Rectal smooth muscle tissue (tissue), 1 donor: ENCODE measurements around the gene NSF.

Experiments
- H3K27ac ChIP-seq: one replicate; pipeline ENCODE4 v1.7.0; 2013; ENCODE audit warnings: low read depth, low read length, inconsistent platforms
- H3K27me3 ChIP-seq: one replicate; pipeline ENCODE4 v1.7.0; 2013; ENCODE audit warnings: low read length; ENCODE audit not compliant: control insufficient read depth, insufficient read depth
- H3K36me3 ChIP-seq: one replicate; pipeline ENCODE4 v1.7.0; 2013; ENCODE audit warnings: low read length; ENCODE audit not compliant: control insufficient read depth, insufficient read depth
- H3K4me1 ChIP-seq: one replicate; pipeline ENCODE4 v1.7.0; 2013; ENCODE audit warnings: low read length; ENCODE audit not compliant: control insufficient read depth, insufficient read depth
- H3K4me3 ChIP-seq: one replicate; pipeline ENCODE4 v1.7.0; 2013; ENCODE audit warnings: low read length
- H3K9ac ChIP-seq: one replicate; pipeline ENCODE4 v1.7.0; 2013; ENCODE audit warnings: low read length

NSF gene

DNA sequence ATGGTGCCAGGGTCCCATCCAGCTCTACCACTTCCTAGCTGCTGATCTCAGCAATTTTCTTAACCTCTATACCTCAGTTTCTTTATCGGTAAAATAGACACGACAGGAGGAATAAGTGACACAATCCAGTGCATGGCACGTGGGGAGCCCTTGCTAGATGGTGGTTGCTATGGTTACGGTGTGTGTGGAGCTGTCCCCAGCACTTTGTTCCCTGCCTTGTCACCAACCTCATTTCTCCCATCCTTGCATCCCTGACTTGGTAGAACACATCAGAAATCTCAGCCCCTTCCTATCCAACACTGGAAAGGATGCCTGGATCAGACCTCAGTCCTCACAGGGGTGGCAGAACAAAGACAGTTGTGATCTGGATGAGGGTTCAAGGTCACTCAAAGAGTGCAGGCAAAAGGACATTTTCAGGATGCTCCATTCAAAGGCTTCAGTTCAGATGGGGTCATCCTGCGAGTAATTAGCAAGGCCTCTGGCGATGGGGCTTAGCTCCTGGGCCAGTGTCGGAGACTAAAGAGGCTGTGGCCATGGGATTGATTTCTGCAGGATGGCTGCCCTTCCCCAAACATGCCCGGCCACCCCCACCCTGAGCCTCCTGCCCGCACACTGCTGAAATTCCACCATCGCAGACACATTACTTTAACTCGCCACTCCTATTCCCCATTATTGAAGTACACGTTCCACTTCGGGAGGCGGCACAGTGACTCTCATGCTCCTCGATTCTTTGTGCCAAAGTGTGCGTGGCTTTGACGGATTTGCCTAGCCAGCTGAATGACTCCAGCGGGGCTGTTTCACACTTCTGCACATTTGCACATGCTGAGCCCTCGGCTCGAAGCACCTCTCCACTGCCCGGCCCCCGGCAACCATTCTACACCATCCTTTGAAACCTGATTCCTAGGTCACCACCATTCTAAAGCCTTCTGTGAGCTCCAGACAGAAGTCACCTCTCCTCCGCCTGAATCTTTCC lies 187.8 kb downstream of the NSF start:
- no peak overlapping the region for H3K9ac ChIP-seq
- H3K36me3 ChIP-seq, result no peaks in the 10 kb centered on the region
- H3K27me3 ChIP-seq, result no peaks in the 10 kb centered on the region
- H3K4me3 ChIP-seq, result no peak overlapping the region
- H3K4me1 ChIP-seq, result no peaks in the 10 kb centered on the region
- no peak overlapping the region for H3K27ac ChIP-seq

DNA sequence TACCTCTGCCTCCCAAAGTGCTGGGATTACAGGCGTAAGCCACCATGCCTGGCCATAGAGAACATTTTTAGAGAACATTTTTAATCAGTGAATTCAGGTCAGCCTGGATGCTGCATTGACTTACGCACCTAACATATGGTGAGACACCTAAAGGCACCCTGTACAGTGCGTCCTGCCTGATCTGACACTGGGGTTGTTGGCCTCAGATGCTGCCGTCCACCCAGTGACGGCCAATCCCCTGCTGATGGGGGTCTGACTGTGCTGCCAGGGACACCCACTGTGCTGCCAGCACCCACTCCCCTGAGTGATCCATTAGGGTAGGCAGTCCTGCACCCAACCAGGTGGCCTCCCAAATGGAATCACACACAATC lies 189.5 kb downstream of the NSF start:
- no peaks in the 10 kb centered on the region for H3K36me3 ChIP-seq
- no peak overlapping the region for H3K4me3 ChIP-seq
- H3K9ac ChIP-seq, result no peak overlapping the region
- no peaks in the 10 kb centered on the region for H3K4me1 ChIP-seq
- H3K27me3 ChIP-seq, result no peaks in the 10 kb centered on the region
- no peak overlapping the region for H3K27ac ChIP-seq

DNA sequence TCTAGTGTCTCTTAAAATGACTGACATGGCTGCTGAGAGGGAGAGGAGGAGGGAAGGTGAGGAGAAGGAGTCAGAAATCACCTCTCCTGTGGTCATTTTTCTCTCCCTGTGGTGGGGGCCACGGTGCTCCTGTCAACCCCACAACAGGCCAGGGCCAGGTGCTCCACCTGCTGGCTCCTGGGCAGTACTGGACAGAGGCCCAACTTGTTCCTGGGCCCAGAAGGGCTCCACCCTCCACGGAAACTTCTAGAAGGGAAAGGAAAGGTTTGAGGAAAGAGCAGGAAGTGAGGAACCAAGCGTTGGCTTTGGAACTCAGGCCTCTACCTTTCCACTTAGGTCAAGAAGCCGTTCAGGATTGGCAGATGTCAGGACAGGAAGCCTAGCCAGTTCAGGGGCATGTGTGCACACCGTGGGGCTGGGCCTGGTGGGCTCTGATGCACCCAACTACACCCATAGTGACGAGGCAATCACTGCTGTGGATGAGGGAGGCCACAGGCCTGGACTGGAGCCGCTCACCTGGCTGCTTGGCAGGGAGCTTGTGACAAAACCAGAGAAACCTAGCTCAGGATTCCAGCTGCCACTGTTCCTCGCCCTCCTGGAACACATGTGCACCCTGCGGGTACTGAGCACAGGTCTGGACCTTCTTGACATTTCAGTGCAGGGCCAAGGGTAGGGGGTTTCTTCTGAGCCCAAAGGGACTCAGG lies 191.9 kb downstream of the NSF start:
- no peak overlapping the region for H3K9ac ChIP-seq
- H3K27me3 ChIP-seq, result no peaks in the 10 kb centered on the region
- H3K4me1 ChIP-seq, result no peaks in the 10 kb centered on the region
- no peaks in the 10 kb centered on the region for H3K36me3 ChIP-seq
- no peak overlapping the region for H3K4me3 ChIP-seq
- H3K27ac ChIP-seq, result no peak overlapping the region

DNA sequence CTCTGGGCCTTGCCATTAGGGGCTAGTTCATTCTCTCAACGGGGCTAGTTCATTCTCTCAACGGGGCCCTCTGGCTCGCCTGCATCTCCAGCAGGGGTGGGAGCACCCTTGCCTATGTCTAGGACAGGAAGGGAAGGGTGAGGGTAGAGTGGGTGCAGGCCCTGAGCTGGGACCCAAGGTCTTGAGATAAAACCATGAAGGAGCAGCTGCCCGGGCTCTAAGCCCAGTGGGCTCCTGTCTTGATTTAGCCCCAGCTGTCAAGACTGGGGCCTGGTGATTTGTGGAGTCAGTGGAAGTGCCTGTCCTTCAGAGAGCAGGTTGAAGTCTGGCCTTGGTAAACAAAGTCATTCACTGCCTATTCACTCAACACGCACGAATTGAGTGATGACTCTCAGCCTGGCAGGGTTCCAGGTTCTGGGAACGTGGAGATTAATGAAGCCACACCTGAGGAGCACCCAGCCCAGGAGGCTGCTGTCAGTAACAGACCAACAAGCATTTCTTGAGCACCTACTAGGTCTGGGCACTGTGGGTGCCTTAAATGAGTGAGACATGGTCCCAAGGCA lies 192.6 kb downstream of the NSF start:
- no peaks in the 10 kb centered on the region for H3K36me3 ChIP-seq
- no peaks in the 10 kb centered on the region for H3K4me1 ChIP-seq
- H3K9ac ChIP-seq, result no peak overlapping the region
- no peaks in the 10 kb centered on the region for H3K27me3 ChIP-seq
- no peak overlapping the region for H3K4me3 ChIP-seq
- no peak overlapping the region for H3K27ac ChIP-seq

DNA sequence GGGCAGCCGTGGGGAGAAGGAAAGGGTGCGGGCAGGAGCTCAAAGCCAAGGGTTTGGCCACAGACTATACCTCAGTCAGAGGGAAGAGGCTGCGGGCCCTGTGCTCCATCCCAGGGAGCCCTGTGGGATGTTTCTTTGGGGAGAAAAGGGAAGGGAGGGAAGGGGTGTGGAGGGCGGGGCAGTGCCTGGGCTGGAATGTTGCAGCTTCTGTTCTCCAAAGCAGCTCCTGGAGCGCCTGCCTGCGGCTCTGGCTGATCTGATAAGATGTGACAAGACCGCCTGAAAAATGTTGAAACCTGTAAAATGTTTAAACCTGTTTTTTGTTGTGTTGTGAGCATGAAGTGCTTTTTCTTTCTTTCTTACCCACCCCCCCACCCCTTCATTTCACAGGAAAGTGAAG lies 195.2 kb downstream of the NSF start:
- Histone ChIP-seq H3K36me3 (no peaks in the 10 kb centered on the region), H3K4me1 (no peaks in the 10 kb centered on the region), H3K4me3 (no peak overlapping the region), H3K27ac (no peak overlapping the region), H3K27me3 (no peaks in the 10 kb centered on the region), H3K9ac (no peak overlapping the region)

DNA sequence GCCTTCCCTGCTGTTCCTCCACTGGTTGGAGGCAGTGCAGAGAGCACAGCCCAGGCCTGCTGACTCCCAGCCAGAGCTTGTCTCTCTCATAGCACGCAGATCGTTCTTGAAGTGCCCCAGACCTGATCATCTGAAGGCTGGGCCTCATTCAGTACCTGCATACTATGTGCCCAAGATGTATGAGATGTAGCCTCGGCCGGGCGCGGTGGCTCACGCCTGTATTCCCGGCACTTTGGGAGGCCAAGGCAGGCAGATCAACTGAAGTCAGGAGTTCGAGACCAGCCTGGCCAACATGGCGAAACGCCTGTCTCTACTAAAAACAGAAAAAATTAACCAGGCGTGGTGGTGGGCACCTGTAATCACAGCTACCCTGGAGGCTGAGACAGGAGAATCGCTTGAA lies 197.0 kb downstream of the NSF start:
- Histone ChIP-seq H3K4me1 (no peaks in the 10 kb centered on the region), H3K4me3 (no peak overlapping the region), H3K27me3 (peaks cover 2% of the 10 kb centered on the region), H3K36me3 (no peaks in the 10 kb centered on the region), H3K27ac (no peak overlapping the region), H3K9ac (no peak overlapping the region)

DNA sequence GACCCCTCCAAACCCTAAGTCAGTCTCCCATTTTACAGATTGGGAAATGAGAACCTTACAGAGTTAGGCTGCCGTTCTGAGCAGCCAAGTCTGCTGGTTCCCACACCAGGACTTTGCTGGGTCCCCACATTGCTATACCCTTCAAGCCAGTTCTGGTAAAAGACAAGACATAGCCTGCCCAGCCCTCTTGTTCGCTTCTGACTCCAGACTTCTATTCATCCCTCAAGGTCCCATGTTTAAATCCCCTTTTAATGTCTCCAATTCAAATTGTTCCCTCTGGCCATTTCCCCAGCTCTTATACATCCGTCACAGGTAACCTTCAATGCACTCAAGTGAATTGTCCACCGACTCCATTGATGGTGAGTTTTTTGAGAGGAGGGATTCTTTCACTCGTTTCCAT lies 197.8 kb downstream of the NSF start:
- no peaks in the 10 kb centered on the region for H3K36me3 ChIP-seq
- H3K9ac ChIP-seq, result no peak overlapping the region
- no peak overlapping the region for H3K27ac ChIP-seq
- H3K27me3 ChIP-seq, result peaks cover 2% of the 10 kb centered on the region
- no peaks in the 10 kb centered on the region for H3K4me1 ChIP-seq
- H3K4me3 ChIP-seq, result no peak overlapping the region

DNA sequence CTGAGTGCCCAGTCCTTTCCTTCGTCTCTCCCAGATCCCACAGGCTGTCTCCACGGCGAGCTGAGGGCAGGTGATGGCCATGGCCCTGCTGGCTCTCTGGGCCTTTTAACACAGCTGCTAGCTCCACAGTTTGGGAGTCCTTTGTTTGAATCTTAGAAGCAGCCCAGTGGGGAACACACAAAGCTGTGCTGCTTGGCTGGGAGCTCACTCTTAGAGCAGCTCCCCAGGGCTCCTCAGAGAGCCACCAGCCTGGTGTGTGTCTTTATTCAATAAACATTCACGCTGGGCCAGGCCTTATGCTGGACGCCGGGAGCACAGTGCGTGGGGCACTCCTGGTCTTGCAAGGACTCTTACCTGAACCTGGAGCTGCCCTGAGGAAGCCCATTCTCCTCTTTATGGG lies 198.3 kb downstream of the NSF start:
- peaks cover 2% of the 10 kb centered on the region for H3K27me3 ChIP-seq
- no peak overlapping the region for H3K4me3 ChIP-seq
- H3K36me3 ChIP-seq, result no peaks in the 10 kb centered on the region
- no peak overlapping the region for H3K9ac ChIP-seq
- H3K4me1 ChIP-seq, result no peaks in the 10 kb centered on the region
- H3K27ac ChIP-seq, result no peak overlapping the region

DNA sequence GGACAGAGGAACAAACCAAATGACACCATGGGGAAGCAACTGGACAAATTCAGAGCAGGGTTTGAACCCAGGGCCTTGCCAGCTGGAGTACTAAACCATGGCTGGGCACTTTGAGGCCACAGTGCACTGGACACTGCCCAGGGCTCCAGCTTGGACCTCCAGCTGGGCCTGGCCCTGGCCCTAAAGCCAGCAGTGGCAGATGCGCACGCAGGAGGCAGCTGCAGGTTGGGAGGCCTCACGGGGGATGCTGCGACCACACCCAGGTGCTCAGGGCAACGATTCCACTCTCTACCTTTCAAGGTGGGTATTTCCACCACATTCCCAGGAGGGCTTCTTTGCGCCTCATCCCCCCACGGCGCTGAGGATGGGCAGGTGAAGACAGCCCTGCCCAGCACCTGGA lies 199.1 kb downstream of the NSF start:
- no peaks in the 10 kb centered on the region for H3K4me1 ChIP-seq
- no peaks in the 10 kb centered on the region for H3K36me3 ChIP-seq
- no peak overlapping the region for H3K9ac ChIP-seq
- no peak overlapping the region for H3K27ac ChIP-seq
- H3K4me3 ChIP-seq, result no peak overlapping the region
- peaks cover 5% of the 10 kb centered on the region for H3K27me3 ChIP-seq

DNA sequence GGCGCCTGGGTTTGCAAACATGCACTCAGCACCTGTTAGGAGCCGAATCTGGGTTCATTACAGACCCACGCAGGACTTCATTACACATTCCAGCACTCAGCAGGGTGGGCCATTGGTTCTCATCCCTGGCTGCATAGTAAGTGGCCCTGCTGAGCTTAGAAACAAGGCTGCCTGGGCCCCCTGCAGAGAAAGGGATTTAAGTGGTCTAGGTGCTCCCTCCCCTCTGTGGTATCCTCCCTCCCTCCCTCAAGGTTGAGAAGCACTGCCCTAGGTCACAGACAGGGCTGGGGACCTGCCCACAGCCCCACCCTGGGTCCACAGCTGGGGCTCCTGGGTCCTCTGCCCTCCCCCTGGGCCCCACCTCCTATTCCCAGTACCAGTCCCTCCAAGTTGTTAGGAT lies 199.7 kb downstream of the NSF start:
- peaks cover 5% of the 10 kb centered on the region for H3K27me3 ChIP-seq
- H3K9ac ChIP-seq, result no peak overlapping the region
- H3K4me1 ChIP-seq, result no peaks in the 10 kb centered on the region
- H3K4me3 ChIP-seq, result no peak overlapping the region
- H3K27ac ChIP-seq, result no peak overlapping the region
- no peaks in the 10 kb centered on the region for H3K36me3 ChIP-seq

DNA sequence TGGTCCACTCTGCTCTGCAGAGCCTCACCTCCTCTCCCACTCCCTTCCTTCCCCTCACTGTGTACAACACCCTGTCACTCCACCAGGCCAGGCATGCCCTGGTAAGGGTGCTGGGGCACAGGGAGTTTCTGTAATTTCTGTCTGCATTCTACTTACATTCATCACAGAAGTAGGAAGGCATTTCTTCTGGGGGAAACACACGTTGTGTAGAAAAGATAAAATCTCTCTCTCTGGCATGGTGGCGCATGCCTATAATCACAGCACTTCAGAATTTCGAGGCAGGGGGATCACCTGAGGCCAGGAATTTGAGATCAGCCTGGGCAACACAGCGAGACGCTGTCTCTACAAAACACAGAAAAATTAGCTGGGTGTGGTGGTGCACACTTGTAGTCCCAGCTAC lies 201.1 kb downstream of the NSF start:
- Histone ChIP-seq H3K27ac (no peak overlapping the region), H3K4me3 (no peak overlapping the region), H3K27me3 (peaks cover 9% of the 10 kb centered on the region), H3K4me1 (no peaks in the 10 kb centered on the region), H3K9ac (no peak overlapping the region), H3K36me3 (no peaks in the 10 kb centered on the region)

DNA sequence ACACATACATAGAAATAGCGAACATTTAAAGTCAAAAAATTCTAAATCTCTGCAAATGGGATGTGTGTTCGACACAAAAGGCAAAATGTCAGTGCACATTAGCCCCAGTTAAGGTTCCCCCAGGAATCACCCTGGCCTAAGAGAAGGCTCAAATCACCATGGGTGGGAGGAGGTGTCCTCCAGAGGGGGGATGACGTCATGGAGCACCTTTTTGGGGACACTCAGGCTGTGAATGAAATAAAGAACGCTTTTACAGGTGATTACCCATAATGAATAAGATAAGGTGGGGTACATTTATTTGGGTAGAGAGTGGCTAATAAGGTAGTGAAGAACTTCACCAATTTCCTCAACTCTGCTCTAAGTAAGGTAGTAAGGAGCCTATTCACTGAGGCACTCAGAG lies 201.6 kb downstream of the NSF start:
- Histone ChIP-seq H3K9ac (no peak overlapping the region), H3K36me3 (no peaks in the 10 kb centered on the region), H3K27me3 (peaks cover 9% of the 10 kb centered on the region), H3K4me1 (no peaks in the 10 kb centered on the region), H3K4me3 (no peak overlapping the region), H3K27ac (no peak overlapping the region)
